ENCODE data around the gene CDC73.

CDC73 gene

DNA sequence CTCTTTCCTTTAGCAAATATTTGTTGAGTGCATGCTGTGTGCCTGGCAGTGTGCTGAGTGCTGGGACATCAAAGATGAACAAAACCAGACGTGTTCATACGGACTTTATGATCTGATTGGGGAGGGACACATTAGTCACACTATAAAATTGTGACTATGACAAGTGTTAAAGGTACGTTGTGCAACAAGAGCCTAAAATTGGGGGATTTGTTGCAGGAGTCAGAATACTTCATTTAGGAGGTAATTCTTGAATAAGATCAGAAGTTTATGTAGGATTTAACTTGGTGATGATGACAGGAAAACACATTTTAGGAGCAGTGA lies 35.0 kb downstream of the CDC73 start:
- H3F3A ChIP-seq (ENCODE audit: insufficient read depth): peaks cover 17% of the 10 kb centered on the region; the same call in 1 of the 2 replicates
- H4K20me1 ChIP-seq (ENCODE audit: low read depth, low read length): no peaks in the 10 kb centered on the region
- no peaks in the 10 kb centered on the region for H3K9me2 ChIP-seq (replicated peaks; ENCODE audit: insufficient read depth, low read length)
- H3K4me3 ChIP-seq (ENCODE audit: insufficient read depth, low read length, poor library complexity, severe bottlenecking): no peak overlapping the region
- no peak overlapping the region for H3K9ac ChIP-seq (ENCODE audit: low read length)
- peaks cover 45% of the 10 kb centered on the region for H3K36me3 ChIP-seq (ENCODE audit: low read length)
- no peaks in the 10 kb centered on the region for H3K27me3 ChIP-seq (ENCODE audit: low read length)
- no peak overlapping the region for H3K4me2 ChIP-seq (ENCODE audit: low read depth, low read length, poor library complexity, severe bottlenecking)
- H3K9me3 ChIP-seq (ENCODE audit: insufficient read depth, low read length): no peaks in the 10 kb centered on the region
- TF ChIP-seq EZH2phosphoT487 (conservative IDR thresholded peaks at IDR 0.05; ENCODE audit: low read length): no peak
- TF ChIP-seq, protein P1, sequence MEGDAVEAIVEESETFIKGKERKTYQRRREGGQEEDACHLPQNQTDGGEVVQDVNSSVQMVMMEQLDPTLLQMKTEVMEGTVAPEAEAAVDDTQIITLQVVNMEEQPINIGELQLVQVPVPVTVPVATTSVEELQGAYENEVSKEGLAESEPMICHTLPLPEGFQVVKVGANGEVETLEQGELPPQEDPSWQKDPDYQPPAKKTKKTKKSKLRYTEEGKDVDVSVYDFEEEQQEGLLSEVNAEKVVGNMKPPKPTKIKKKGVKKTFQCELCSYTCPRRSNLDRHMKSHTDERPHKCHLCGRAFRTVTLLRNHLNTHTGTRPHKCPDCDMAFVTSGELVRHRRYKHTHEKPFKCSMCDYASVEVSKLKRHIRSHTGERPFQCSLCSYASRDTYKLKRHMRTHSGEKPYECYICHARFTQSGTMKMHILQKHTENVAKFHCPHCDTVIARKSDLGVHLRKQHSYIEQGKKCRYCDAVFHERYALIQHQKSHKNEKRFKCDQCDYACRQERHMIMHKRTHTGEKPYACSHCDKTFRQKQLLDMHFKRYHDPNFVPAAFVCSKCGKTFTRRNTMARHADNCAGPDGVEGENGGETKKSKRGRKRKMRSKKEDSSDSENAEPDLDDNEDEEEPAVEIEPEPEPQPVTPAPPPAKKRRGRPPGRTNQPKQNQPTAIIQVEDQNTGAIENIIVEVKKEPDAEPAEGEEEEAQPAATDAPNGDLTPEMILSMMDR (IDR thresholded peaks at IDR 0.05; ENCODE audit: insufficient read depth, low read length, poor library complexity, severe bottlenecking): no peak
- H2AFZ ChIP-seq (ENCODE audit: low read depth, low read length, severe bottlenecking): no peak overlapping the region
- H3K27ac ChIP-seq (ENCODE audit: low read depth, low read length): no peak overlapping the region
- peaks cover 5% of the 10 kb centered on the region; the same call in 1 of the 2 replicates for H3K79me2 ChIP-seq (ENCODE audit: insufficient read depth, low read length)

DNA sequence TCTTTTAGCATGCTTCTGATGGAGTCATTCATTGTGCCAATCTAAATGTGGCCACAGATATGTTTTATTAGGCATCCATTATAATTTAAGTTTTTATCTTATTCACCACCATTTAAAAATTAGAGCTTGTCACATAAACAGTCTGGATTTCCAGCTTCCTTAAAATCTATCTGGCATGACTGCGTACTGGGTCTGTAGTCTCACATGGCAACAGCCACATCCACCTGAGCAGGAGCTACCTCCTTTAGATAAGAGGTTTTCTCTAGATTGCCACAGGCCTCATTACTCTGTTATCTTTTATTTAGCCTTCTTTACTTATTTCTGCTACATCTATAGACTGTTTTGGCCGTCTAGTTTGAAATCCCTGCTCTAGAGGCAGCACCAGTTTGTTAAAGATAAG lies 35.5 kb downstream of the CDC73 start:
- H3K9me2 ChIP-seq (replicated peaks; ENCODE audit: insufficient read depth, low read length): no peaks in the 10 kb centered on the region
- H3K9ac ChIP-seq (ENCODE audit: low read length): no peak overlapping the region
- H3F3A ChIP-seq (ENCODE audit: insufficient read depth): peaks cover 17% of the 10 kb centered on the region; the same call in 1 of the 2 replicates
- no peaks in the 10 kb centered on the region for H3K27me3 ChIP-seq (ENCODE audit: low read length)
- peaks cover 40% of the 10 kb centered on the region for H3K36me3 ChIP-seq (ENCODE audit: low read length)
- TF ChIP-seq, protein P1 (IDR thresholded peaks at IDR 0.05; ENCODE audit: insufficient read depth, low read length, poor library complexity, severe bottlenecking): no peak
- no peak overlapping the region for H3K4me3 ChIP-seq (ENCODE audit: insufficient read depth, low read length, poor library complexity, severe bottlenecking)
- no peak overlapping the region for H3K4me2 ChIP-seq (ENCODE audit: low read depth, low read length, poor library complexity, severe bottlenecking)
- no peaks in the 10 kb centered on the region for H3K9me3 ChIP-seq (ENCODE audit: insufficient read depth, low read length)
- H4K20me1 ChIP-seq (ENCODE audit: low read depth, low read length): no peaks in the 10 kb centered on the region
- no peak overlapping the region for H3K27ac ChIP-seq (ENCODE audit: low read depth, low read length)
- peaks cover 5% of the 10 kb centered on the region; the same call in 1 of the 2 replicates for H3K79me2 ChIP-seq (ENCODE audit: insufficient read depth, low read length)
- no peak overlapping the region for H2AFZ ChIP-seq (ENCODE audit: low read depth, low read length, severe bottlenecking)

DNA sequence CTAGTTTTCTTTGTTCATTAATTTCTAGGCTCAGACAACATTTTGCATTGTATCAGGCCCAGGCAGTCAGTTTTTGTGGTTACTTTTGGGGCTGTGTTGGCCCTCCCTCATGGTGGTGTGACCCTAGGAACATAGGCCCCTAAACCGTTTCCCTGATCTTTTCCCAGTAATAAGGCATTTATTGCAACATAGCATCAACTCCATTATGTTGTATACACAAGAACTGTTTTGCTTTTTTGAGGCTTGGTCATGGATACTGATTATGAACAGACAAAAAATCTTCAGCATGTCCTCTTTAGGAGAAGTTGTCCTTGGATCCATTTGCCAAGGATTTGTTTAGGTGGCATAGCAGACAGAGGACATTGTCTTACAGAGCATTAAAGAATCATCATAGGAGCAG lies 54.3 kb downstream of the CDC73 start:
- Histone ChIP-seq H3F3A (ENCODE audit: insufficient read depth) (peaks cover 9% of the 10 kb centered on the region; the same call in 1 of the 2 replicates), H3K36me3 (ENCODE audit: low read length) (no peaks in the 10 kb centered on the region), H3K9ac (ENCODE audit: low read length) (no peak overlapping the region), H3K4me2 (ENCODE audit: low read depth, low read length, poor library complexity, severe bottlenecking) (no peak overlapping the region), H3K4me3 (ENCODE audit: insufficient read depth, low read length, poor library complexity, severe bottlenecking) (no peak overlapping the region), H3K27ac (ENCODE audit: low read depth, low read length) (no peak overlapping the region), H2AFZ (ENCODE audit: low read depth, low read length, severe bottlenecking) (no peak overlapping the region), H3K9me3 (ENCODE audit: insufficient read depth, low read length) (no peaks in the 10 kb centered on the region), H4K20me1 (ENCODE audit: low read depth, low read length) (no peaks in the 10 kb centered on the region), H3K9me2 (replicated peaks; ENCODE audit: insufficient read depth, low read length) (no peaks in the 10 kb centered on the region), H3K79me2 (ENCODE audit: insufficient read depth, low read length) (peaks cover 26% of the 10 kb centered on the region), H3K27me3 (ENCODE audit: low read length) (no peaks in the 10 kb centered on the region)
- TF ChIP-seq EZH2phosphoT487 (conservative IDR thresholded peaks at IDR 0.05; ENCODE audit: low read length): no peak
- TF ChIP-seq, protein P1 (IDR thresholded peaks at IDR 0.05; ENCODE audit: insufficient read depth, low read length, poor library complexity, severe bottlenecking): no peak

Data from SU-DHL-6 (cell line).